CD4-positive, alpha-beta T cell (primary cell): ENCODE results near the gene CCIN. TPM values are rescaled to one million over a fixed set of nuclear protein-coding genes. Genes with fewer than 3 reads are reported as not detected.
A peak's percentile ranks its signal among the peaks of the same experiment; 100 is the strongest.

Source experiments
- ATAC-seq: fragments of 200-7000 bp; cut with Tn5 transposase; one replicate; pipeline ENCODE4 v1.10.0; 2022; ENCODE audit warnings: mild to moderate bottlenecking; ENCODE audit not compliant: poor library complexity
- CTCF ChIA-PET: fragments of 350-600 bp; sonication (Branson Sonifier 250); formaldehyde crosslinking; loops from one replicate; lab custom pipeline; 2021; ENCODE audit warnings: antibody characterized with exemption, inconsistent platforms; lab: Charles Lee
- POLR2A ChIA-PET: fragments of 350-600 bp; sonication (Branson Sonifier 250); formaldehyde crosslinking; loops from one replicate; lab custom pipeline; 2021; ENCODE audit warnings: antibody characterized with exemption, inconsistent platforms; lab: Charles Lee
- DNase-seq, 14 experiments: peaks; one replicate each; pipeline ENCODE4 v3.0.0-alpha.2; 2013 to 2020; ENCODE audit warnings: mixed read lengths in 2 of 14
- H3K27ac ChIP-seq, 2 donors: one replicate each; pipeline versions ENCODE4 v1.5.1 to v1.7.0; 2013; ENCODE audit warnings: low read length in 2 of 2, low read depth in 1 of 2, mild to moderate bottlenecking in 1 of 2
- H3K27me3 ChIP-seq, 2 experiments: 1 replicate in 1 of 2; 2 replicates in 1 of 2; pipeline versions ENCODE4 v1.6.1 to v1.7.0; 2013; ENCODE audit warnings: low read length in 2 of 2, control low read depth in 1 of 2, mild to moderate bottlenecking in 1 of 2, moderate library complexity in 1 of 2; ENCODE audit not compliant: insufficient read depth in 2 of 2, control insufficient read depth in 1 of 2
- H3K36me3 ChIP-seq: one replicate; pipeline ENCODE4 v1.6.1; 2013; ENCODE audit warnings: low read length, control low read depth; ENCODE audit not compliant: insufficient read depth
- H3K4me1 ChIP-seq: one replicate; pipeline ENCODE4 v1.6.1; 2013; ENCODE audit warnings: low read length, control low read depth; ENCODE audit not compliant: insufficient read depth
- H3K4me3 ChIP-seq: one replicate; pipeline ENCODE4 v1.5.1; 2013; ENCODE audit warnings: mild to moderate bottlenecking, low read length, moderate library complexity
- H3K9me3 ChIP-seq, 2 experiments: 1 replicate in 1 of 2; 2 replicates in 1 of 2; pipeline versions ENCODE4 v1.6.1 to v1.7.0; 2013; ENCODE audit warnings: low read length in 2 of 2, mild to moderate bottlenecking in 2 of 2, control low read depth in 1 of 2, moderate library complexity in 1 of 2; ENCODE audit not compliant: control insufficient read depth in 1 of 2, insufficient read depth in 1 of 2
- H3K27ac Mint-ChIP-seq: one replicate; pipeline ENCODE4 v1.8.0; 2020; ENCODE audit warnings: mixed read lengths
- H3K27me3 Mint-ChIP-seq: one replicate; pipeline ENCODE4 v1.8.0; 2021; ENCODE audit warnings: mixed read lengths
- H3K36me3 Mint-ChIP-seq: one replicate; pipeline ENCODE4 v1.8.0; 2021; ENCODE audit warnings: low read depth, mixed read lengths
- H3K4me1 Mint-ChIP-seq: one replicate; pipeline ENCODE4 v1.8.0; 2021; ENCODE audit warnings: low read depth, mixed read lengths
- H3K4me3 Mint-ChIP-seq: one replicate; pipeline ENCODE4 v1.8.0; 2020; ENCODE audit warnings: mild to moderate bottlenecking, mixed read lengths
- H3K9me3 Mint-ChIP-seq: one replicate; pipeline ENCODE4 v1.8.0; 2020; ENCODE audit warnings: mixed read lengths
- intact Hi-C, 2 experiments: fragments of 100-400 bp; cut with DNase I in 1 of 2; cut with micrococcal nuclease in 1 of 2; formaldehyde crosslinking; loops; one replicate each; pipeline versions ENCODE4 v1.15.1 to v1.9.0; 2023 to 2025; cut with DNase I, micrococcal nuclease
- total RNA-seq, 174 experiments: library from RNA in 2 of 174; stranded (reverse) in 2 of 174; gene quantifications; one replicate each; pipeline ENCODE4 v1.2.3 and lab custom pipeline; 2021 to 2026
- TF ChIP-seq, protein P1 (sequence below): fragments of 200-600 bp; IDR thresholded peaks from one replicate; pipeline ENCODE4 v1.8.0; 2022; ENCODE audit warnings: antibody characterized with exemption, mild to moderate bottlenecking

The CCIN gene
- total RNA-seq, 2 experiments from 2014 or later: 0.22 to 0.36 TPM

GRCh38 chr9:36152741-36153438, 16.3 kb upstream of the CCIN start:
- H3K9me3 ChIP-seq: no peaks in the 10 kb centered on the region
- Mint-ChIP-seq H3K27me3 (no peaks in the 10 kb centered on the region), H3K36me3 (peaks cover 46% of the 10 kb centered on the region), H3K4me1 (peaks cover 55% of the 10 kb centered on the region), H3K4me3 (peak overlapping the region; percentile 42), H3K27ac (peak overlapping the region; percentile 84), H3K9me3 (no peaks in the 10 kb centered on the region)
- ChIA-PET POLR2A (interaction anchor here (0.9 to 3.4 kb wide), 6 partner anchors 11 to 50 kb away, joined by 4 to 20 read pairs (median 11); partner anchors contain the start of genes CLTA and GLIPR2), CTCF (interaction anchor here (0.6 to 4.6 kb wide), 4 partner anchors 8 to 50 kb away, joined by 3 to 15 read pairs (median 6); partner anchors contain the start of gene CLTA)
- H3K4me3 ChIP-seq: no peak overlapping the region
- ATAC-seq: no peak
- H3K27me3 ChIP-seq: no peaks in the 10 kb centered on the region
- no peak overlapping the region for H3K27ac ChIP-seq
- intact Hi-C loops: loop anchor here in 1 of 2 experiments (5.0 kb wide), 1 partner anchor 1776 kb away; the partner anchor contains the start of gene MYORG
- DNase-seq: no peak
- TF ChIP-seq, protein P1, sequence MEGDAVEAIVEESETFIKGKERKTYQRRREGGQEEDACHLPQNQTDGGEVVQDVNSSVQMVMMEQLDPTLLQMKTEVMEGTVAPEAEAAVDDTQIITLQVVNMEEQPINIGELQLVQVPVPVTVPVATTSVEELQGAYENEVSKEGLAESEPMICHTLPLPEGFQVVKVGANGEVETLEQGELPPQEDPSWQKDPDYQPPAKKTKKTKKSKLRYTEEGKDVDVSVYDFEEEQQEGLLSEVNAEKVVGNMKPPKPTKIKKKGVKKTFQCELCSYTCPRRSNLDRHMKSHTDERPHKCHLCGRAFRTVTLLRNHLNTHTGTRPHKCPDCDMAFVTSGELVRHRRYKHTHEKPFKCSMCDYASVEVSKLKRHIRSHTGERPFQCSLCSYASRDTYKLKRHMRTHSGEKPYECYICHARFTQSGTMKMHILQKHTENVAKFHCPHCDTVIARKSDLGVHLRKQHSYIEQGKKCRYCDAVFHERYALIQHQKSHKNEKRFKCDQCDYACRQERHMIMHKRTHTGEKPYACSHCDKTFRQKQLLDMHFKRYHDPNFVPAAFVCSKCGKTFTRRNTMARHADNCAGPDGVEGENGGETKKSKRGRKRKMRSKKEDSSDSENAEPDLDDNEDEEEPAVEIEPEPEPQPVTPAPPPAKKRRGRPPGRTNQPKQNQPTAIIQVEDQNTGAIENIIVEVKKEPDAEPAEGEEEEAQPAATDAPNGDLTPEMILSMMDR: no peak
- peaks cover 69% of the 10 kb centered on the region for H3K4me1 ChIP-seq
- peaks cover 33% of the 10 kb centered on the region for H3K36me3 ChIP-seq

GRCh38 chr9:36153746-36154145, 15.4 kb upstream of the CCIN start:
- ATAC-seq (no peak), DNase-seq (no peak)
- Histone ChIP-seq H3K36me3 (peaks cover 34% of the 10 kb centered on the region), H3K4me3 (no peak overlapping the region), H3K27ac (no peak overlapping the region), H3K9me3 (no peaks in the 10 kb centered on the region), H3K4me1 (peaks cover 60% of the 10 kb centered on the region), H3K27me3 (no peaks in the 10 kb centered on the region)
- no peaks in the 10 kb centered on the region for H3K27me3 Mint-ChIP-seq
- no peaks in the 10 kb centered on the region for H3K9me3 Mint-ChIP-seq
- CTCF ChIA-PET: no interaction called here
- peaks cover 46% of the 10 kb centered on the region for H3K36me3 Mint-ChIP-seq
- intact Hi-C loops: loop anchor here in 1 of 2 experiments (5.0 kb wide), 1 partner anchor 1776 kb away; the partner anchor contains the start of gene MYORG
- POLR2A ChIA-PET: no interaction called here
- H3K27ac Mint-ChIP-seq: peak overlapping the region; percentile 84
- TF ChIP-seq, protein P1: no peak
- H3K4me3 Mint-ChIP-seq: peak overlapping the region; percentile 14
- peaks cover 51% of the 10 kb centered on the region for H3K4me1 Mint-ChIP-seq

DNA sequence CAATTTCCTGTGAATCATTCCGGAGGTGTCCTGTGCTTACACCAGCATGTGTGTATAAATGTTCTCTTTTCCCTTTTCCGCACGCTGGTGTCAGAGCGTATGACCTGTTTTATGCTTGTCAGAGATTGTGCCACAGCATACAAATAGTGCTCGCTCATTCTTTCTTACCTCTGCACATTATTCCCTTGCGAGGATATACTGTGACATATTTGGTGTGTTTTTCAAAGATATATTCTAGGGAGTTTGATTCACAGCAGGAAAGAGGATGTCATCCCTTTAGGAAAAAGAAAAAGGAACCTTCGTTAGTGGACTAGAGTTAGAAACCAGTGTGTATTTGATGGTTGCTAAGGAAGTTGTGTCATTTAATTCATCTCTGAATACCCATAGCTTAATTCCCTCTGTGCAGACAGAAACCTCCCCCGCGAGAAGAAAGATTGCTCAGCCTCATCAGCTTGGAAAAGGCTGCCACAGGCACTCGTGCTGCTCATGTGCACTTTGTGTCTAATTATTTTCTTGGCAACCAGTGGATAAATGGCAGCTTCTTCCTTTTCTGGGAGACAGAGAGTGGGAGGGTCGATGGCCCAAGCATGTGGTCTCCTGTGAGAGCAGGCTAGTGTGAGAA, 14.7 kb upstream of the CCIN start:
- no peak overlapping the region for H3K27ac ChIP-seq
- H3K27me3 ChIP-seq: no peaks in the 10 kb centered on the region
- Mint-ChIP-seq H3K36me3 (peaks cover 50% of the 10 kb centered on the region), H3K27me3 (no peaks in the 10 kb centered on the region), H3K4me3 (peak overlapping the region; percentile 14), H3K27ac (peak overlapping the region; percentile 84), H3K4me1 (peaks cover 47% of the 10 kb centered on the region), H3K9me3 (no peaks in the 10 kb centered on the region)
- TF ChIP-seq, protein P1: no peak
- ChIA-PET POLR2A (interaction anchor here (1.5 kb wide), 1 partner anchor 18 kb away, joined by 3 read pairs; the partner anchor contains the start of gene GLIPR2), CTCF (interaction anchor here (0.8 to 1.3 kb wide), 3 partner anchors 12 to 52 kb away, joined by 3 to 4 read pairs (median 4); partner anchors contain the start of gene GLIPR2)
- ATAC-seq (no peak), DNase-seq (peak in 2 of 14 experiments; percentile 40 to 66)
- no peaks in the 10 kb centered on the region for H3K9me3 ChIP-seq
- H3K4me3 ChIP-seq: no peak overlapping the region
- peaks cover 30% of the 10 kb centered on the region for H3K36me3 ChIP-seq
- H3K4me1 ChIP-seq: peaks cover 53% of the 10 kb centered on the region
- intact Hi-C loops: loop anchor here in 1 of 2 experiments (5.0 kb wide), 1 partner anchor 1777 kb away; the partner anchor contains the start of gene MYORG
